ENCODE data around the gene COG1. TPM values are rescaled to one million over a fixed set of nuclear protein-coding genes. Genes with fewer than 3 reads are reported as not detected.
A peak's percentile ranks its signal among the peaks of the same experiment; 100 is the strongest.

COG1 gene
- polyA plus RNA-seq, 1 of the 3 experiments (the other 2 are of a cell fraction) = 52.8 TPM

DNA sequence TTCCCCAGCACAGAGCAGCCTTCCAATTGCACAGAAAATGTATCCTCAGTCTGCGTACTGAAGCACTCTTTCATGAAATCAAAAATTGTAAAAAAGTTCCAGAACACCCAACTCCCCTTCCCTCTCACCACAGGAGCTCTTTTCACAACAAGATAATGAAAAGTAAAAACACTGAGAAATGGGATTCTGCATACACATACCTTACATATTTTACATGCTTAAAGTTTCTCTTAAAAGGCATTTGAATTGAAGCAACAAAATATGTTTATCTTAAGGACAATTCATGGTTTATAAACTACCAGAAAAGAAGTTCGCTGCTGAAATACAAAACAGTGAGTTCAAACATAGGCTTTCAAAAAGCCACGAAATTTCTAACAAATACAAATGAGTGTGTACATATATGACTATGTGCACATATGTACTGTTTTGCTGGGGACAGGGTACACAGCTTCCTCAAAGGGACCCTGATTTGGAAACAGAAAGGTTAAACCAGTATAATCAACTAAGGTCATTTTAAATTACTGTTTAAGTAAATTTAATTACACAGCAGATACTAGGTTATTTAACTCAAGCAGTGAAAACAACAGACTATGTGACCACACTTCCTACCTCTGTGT is 33.8 kb downstream of the COG1 start:
- Histone ChIP-seq H3K4me3 (ENCODE audit: low read depth in 2 of 2, low read length in 1 of 2) (peak overlapping the region in 1 of 2 experiments; percentile 7; a peak in 1 of 4 replicates), H4K20me1 (ENCODE audit: insufficient read depth) (peaks cover 39% of the 10 kb centered on the region), H3K36me3 (replicated peaks in 1 of 2; ENCODE audit: control insufficient read depth in 1 of 2, insufficient read depth in 2 of 2, low read length in 1 of 2) (peaks cover 3 to 5% of the 10 kb centered on the region in 2 experiments), H3F3A (replicated peaks; ENCODE audit: insufficient read depth) (peaks cover 27% of the 10 kb centered on the region), H3K4me1 (ENCODE audit: control insufficient read depth in 1 of 2, insufficient read depth in 2 of 2, low read depth in 1 of 2, low read length in 1 of 2) (peaks cover 25 to 35% of the 10 kb centered on the region in 2 experiments), H3K27ac (ENCODE audit: low read depth in 2 of 2, low read length in 1 of 2) (peak overlapping the region; percentile 7 to 30; a peak in 3 of 4 replicates), H3K9me2 (no peaks in the 10 kb centered on the region), H2AFZ (ENCODE audit: low read depth) (no peak overlapping the region), H3K9me3 (no peaks in the 10 kb centered on the region), H3K79me2 (ENCODE audit: insufficient read depth) (peaks cover 95% of the 10 kb centered on the region), H3K4me2 (peak overlapping the region; percentile 49), H3K27me3 (ENCODE audit: insufficient read depth) (no peaks in the 10 kb centered on the region), H3K9ac (peak overlapping the region; percentile 19; the same call in 1 of the 2 replicates)
- 77% methylated on average over 3 of the region's 3 CpGs for WGBS (ENCODE audit: low lambda C conversion rate)
- no peak for TF ChIP-seq JUND (IDR thresholded peaks at IDR 0.05)
- no peak for TF ChIP-seq TAF1 (IDR thresholded peaks at IDR 0.05; ENCODE audit: borderline replicate concordance, low read depth, low read length)
- no peak for TF ChIP-seq FOSL2 (IDR thresholded peaks at IDR 0.05; ENCODE audit: borderline replicate concordance, low read depth)
- TF ChIP-seq, protein P1, sequence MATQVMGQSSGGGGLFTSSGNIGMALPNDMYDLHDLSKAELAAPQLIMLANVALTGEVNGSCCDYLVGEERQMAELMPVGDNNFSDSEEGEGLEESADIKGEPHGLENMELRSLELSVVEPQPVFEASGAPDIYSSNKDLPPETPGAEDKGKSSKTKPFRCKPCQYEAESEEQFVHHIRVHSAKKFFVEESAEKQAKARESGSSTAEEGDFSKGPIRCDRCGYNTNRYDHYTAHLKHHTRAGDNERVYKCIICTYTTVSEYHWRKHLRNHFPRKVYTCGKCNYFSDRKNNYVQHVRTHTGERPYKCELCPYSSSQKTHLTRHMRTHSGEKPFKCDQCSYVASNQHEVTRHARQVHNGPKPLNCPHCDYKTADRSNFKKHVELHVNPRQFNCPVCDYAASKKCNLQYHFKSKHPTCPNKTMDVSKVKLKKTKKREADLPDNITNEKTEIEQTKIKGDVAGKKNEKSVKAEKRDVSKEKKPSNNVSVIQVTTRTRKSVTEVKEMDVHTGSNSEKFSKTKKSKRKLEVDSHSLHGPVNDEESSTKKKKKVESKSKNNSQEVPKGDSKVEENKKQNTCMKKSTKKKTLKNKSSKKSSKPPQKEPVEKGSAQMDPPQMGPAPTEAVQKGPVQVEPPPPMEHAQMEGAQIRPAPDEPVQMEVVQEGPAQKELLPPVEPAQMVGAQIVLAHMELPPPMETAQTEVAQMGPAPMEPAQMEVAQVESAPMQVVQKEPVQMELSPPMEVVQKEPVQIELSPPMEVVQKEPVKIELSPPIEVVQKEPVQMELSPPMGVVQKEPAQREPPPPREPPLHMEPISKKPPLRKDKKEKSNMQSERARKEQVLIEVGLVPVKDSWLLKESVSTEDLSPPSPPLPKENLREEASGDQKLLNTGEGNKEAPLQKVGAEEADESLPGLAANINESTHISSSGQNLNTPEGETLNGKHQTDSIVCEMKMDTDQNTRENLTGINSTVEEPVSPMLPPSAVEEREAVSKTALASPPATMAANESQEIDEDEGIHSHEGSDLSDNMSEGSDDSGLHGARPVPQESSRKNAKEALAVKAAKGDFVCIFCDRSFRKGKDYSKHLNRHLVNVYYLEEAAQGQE (IDR thresholded peaks at IDR 0.05; ENCODE audit: low read depth, low read length) = no peak
- TF ChIP-seq ELF1 (IDR thresholded peaks at IDR 0.05) = no peak
- TF ChIP-seq FOXJ3 (CRISPR knock-in tag; IDR thresholded peaks at IDR 0.05) = no peak
- TF ChIP-seq, protein P2, sequence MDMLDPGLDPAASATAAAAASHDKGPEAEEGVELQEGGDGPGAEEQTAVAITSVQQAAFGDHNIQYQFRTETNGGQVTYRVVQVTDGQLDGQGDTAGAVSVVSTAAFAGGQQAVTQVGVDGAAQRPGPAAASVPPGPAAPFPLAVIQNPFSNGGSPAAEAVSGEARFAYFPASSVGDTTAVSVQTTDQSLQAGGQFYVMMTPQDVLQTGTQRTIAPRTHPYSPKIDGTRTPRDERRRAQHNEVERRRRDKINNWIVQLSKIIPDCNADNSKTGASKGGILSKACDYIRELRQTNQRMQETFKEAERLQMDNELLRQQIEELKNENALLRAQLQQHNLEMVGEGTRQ (IDR thresholded peaks at IDR 0.05; ENCODE audit: borderline replicate concordance, low read depth, low read length) = no peak
- no peak for DNase-seq
- POLR2A ChIA-PET = no interaction called here
- CTCF ChIA-PET = interaction anchor here (1.0 to 2.1 kb wide), 6 partner anchors 14 to 501 kb away, joined by 3 to 11 read pairs (median 6); no protein-coding TSS in a partner anchor

DNA sequence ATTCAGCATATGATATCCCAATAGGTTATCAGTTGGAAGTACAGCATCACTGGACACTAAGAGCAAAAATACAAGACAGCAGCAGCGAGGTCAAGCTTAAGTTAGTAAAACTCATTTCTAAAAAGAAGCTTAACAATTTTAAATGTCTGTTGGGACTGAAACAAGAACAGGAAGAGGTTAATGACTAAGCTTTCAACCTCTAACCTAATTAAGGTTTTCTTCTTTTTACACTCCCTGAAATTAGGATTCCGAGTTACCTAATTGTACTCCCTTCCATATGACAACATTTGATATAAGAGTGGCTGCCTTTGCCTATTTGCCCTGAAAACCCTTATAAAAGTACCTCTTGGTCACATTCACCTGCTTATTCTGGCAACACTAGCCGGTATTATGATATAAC is 34.5 kb downstream of the COG1 start:
- H3F3A ChIP-seq (replicated peaks; ENCODE audit: insufficient read depth) = peaks cover 27% of the 10 kb centered on the region
- no peak overlapping the region for H2AFZ ChIP-seq (ENCODE audit: low read depth)
- 70% methylated on average over 3 of the region's 3 CpGs for WGBS (ENCODE audit: low lambda C conversion rate)
- H3K36me3 ChIP-seq (replicated peaks in 1 of 2; ENCODE audit: control insufficient read depth in 1 of 2, insufficient read depth in 2 of 2, low read length in 1 of 2) = peaks cover 3 to 5% of the 10 kb centered on the region in 2 experiments
- peak overlapping the region; percentile 49 for H3K4me2 ChIP-seq
- peaks cover 25 to 35% of the 10 kb centered on the region in 2 experiments for H3K4me1 ChIP-seq (ENCODE audit: control insufficient read depth in 1 of 2, insufficient read depth in 2 of 2, low read depth in 1 of 2, low read length in 1 of 2)
- H3K4me3 ChIP-seq (ENCODE audit: low read depth in 2 of 2, low read length in 1 of 2) = peak overlapping the region in 1 of 2 experiments; percentile 7; a peak in 1 of 4 replicates
- H3K9me3 ChIP-seq = no peaks in the 10 kb centered on the region
- no peaks in the 10 kb centered on the region for H3K27me3 ChIP-seq (ENCODE audit: insufficient read depth)
- TF ChIP-seq YY1 (IDR thresholded peaks at IDR 0.05; ENCODE audit: low read depth) = no peak
- TF ChIP-seq, protein P3, sequence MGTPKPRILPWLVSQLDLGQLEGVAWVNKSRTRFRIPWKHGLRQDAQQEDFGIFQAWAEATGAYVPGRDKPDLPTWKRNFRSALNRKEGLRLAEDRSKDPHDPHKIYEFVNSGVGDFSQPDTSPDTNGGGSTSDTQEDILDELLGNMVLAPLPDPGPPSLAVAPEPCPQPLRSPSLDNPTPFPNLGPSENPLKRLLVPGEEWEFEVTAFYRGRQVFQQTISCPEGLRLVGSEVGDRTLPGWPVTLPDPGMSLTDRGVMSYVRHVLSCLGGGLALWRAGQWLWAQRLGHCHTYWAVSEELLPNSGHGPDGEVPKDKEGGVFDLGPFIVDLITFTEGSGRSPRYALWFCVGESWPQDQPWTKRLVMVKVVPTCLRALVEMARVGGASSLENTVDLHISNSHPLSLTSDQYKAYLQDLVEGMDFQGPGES (IDR thresholded peaks at IDR 0.05; ENCODE audit: low read depth, low read length) = no peak
- TF ChIP-seq, protein P4, sequence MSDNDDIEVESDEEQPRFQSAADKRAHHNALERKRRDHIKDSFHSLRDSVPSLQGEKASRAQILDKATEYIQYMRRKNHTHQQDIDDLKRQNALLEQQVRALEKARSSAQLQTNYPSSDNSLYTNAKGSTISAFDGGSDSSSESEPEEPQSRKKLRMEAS (IDR thresholded peaks at IDR 0.05; ENCODE audit: low read depth) = no peak
- TF ChIP-seq RFX5 (IDR thresholded peaks at IDR 0.05; ENCODE audit: low read length) = no peak
- no peak for TF ChIP-seq GATA2 (CRISPR knock-in tag; IDR thresholded peaks at IDR 0.05)
- DNase-seq = no peak
- H3K27ac ChIP-seq (ENCODE audit: low read depth in 2 of 2, low read length in 1 of 2) = peak overlapping the region; percentile 7 to 30
- no peaks in the 10 kb centered on the region for H3K9me2 ChIP-seq
- peaks cover 93% of the 10 kb centered on the region for H3K79me2 ChIP-seq (ENCODE audit: insufficient read depth)
- ChIA-PET POLR2A (interaction anchor here (0.8 kb wide), 1 partner anchor 130 kb away, joined by 3 read pairs; no protein-coding TSS in a partner anchor), CTCF (interaction anchor here (0.7 to 2.1 kb wide), 8 partner anchors 8 to 502 kb away, joined by 3 to 11 read pairs (median 6); no protein-coding TSS in a partner anchor)
- H3K9ac ChIP-seq = no peak overlapping the region
- peaks cover 39% of the 10 kb centered on the region for H4K20me1 ChIP-seq (ENCODE audit: insufficient read depth)
